Measurements from ENCODE around the gene EZR.

DNA sequence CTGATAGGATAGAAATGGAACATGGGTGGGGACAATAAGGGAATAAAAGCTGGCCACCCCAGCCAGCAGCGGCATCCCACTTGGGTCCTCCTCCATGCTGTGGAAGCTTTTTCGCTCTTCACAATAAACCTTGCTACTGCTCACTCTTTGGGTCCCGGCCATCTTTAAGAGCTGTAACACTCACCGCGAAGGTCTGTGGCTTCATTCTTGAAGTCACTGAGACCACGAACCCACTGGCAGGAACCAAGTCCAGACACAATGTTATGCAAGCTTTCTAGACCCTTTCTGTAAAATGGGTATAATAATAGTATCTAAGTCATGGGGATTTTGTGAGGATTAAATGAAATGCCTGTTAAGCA lies 48.9 kb upstream of the EZR start:
- no peak for TF ChIP-seq CTCF (IDR thresholded peaks at IDR 0.05; ENCODE audit: insufficient read depth, low read length)
- no peak for TF ChIP-seq POLR2AphosphoS5 (IDR thresholded peaks at IDR 0.05; ENCODE audit: low read depth)
- TF ChIP-seq, protein P1, sequence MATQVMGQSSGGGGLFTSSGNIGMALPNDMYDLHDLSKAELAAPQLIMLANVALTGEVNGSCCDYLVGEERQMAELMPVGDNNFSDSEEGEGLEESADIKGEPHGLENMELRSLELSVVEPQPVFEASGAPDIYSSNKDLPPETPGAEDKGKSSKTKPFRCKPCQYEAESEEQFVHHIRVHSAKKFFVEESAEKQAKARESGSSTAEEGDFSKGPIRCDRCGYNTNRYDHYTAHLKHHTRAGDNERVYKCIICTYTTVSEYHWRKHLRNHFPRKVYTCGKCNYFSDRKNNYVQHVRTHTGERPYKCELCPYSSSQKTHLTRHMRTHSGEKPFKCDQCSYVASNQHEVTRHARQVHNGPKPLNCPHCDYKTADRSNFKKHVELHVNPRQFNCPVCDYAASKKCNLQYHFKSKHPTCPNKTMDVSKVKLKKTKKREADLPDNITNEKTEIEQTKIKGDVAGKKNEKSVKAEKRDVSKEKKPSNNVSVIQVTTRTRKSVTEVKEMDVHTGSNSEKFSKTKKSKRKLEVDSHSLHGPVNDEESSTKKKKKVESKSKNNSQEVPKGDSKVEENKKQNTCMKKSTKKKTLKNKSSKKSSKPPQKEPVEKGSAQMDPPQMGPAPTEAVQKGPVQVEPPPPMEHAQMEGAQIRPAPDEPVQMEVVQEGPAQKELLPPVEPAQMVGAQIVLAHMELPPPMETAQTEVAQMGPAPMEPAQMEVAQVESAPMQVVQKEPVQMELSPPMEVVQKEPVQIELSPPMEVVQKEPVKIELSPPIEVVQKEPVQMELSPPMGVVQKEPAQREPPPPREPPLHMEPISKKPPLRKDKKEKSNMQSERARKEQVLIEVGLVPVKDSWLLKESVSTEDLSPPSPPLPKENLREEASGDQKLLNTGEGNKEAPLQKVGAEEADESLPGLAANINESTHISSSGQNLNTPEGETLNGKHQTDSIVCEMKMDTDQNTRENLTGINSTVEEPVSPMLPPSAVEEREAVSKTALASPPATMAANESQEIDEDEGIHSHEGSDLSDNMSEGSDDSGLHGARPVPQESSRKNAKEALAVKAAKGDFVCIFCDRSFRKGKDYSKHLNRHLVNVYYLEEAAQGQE (IDR thresholded peaks at IDR 0.05; ENCODE audit: insufficient replicate concordance, low read depth), result no peak
- no peak for TF ChIP-seq SPI1 (IDR thresholded peaks at IDR 0.05; ENCODE audit: borderline replicate concordance, low read depth)
- TF ChIP-seq GABPA (IDR thresholded peaks at IDR 0.05; ENCODE audit: low read depth), result no peak

All from HL-60 (cell line).